ENCODE measurements around the gene MRPS35.

DNA sequence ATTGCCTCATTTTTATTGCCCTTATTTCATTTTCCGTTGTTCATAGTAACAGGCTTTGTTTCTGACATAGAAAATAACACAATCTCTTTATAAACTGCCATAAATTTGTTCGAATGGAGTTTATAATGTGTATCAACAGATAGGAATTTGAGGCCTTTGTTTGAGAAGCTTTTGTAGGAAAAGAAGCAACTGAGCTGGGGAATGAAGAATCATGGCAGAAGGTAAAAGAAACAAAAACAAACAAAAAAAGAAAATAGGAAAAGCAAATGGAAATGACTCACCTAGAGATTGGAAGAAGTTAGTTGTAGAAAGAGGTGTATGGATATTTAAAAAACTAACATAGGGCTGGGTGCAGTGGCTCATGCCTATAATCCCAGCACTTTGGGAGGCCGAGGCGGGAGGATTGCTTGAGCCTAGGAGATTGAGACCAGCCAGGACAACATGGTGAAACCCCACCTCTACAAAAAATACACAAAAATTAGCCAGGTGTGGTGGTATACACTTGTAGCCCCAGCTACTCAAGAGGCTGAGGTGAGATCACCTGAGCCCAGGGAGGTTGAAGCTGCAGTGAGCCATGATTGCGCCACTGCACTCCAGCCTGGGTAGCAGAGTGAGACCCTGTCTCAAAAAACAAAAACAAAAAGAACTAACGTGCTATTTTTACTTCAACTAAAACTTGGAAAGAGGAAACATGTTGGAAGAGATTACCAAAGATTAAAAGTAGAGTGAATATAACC, 14.9 kb upstream of the MRPS35 start:
- TF ChIP-seq, protein P1, sequence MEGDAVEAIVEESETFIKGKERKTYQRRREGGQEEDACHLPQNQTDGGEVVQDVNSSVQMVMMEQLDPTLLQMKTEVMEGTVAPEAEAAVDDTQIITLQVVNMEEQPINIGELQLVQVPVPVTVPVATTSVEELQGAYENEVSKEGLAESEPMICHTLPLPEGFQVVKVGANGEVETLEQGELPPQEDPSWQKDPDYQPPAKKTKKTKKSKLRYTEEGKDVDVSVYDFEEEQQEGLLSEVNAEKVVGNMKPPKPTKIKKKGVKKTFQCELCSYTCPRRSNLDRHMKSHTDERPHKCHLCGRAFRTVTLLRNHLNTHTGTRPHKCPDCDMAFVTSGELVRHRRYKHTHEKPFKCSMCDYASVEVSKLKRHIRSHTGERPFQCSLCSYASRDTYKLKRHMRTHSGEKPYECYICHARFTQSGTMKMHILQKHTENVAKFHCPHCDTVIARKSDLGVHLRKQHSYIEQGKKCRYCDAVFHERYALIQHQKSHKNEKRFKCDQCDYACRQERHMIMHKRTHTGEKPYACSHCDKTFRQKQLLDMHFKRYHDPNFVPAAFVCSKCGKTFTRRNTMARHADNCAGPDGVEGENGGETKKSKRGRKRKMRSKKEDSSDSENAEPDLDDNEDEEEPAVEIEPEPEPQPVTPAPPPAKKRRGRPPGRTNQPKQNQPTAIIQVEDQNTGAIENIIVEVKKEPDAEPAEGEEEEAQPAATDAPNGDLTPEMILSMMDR (IDR thresholded peaks at IDR 0.05): no peak
- no peak for TF ChIP-seq ZFX (IDR thresholded peaks at IDR 0.05; ENCODE audit: borderline replicate concordance)

Data from 22Rv1 (cell line).